H1 (cell line): ENCODE measurements around the gene PDZRN3. TPM values are rescaled to one million over a fixed set of nuclear protein-coding genes. Genes with fewer than 3 reads are reported as not detected.

Experiments
- CTCF ChIA-PET: fragments of 300-600 bp; sonication (Branson Sonifier 250); formaldehyde crosslinking; loops from one replicate; lab custom pipeline; 2021; ENCODE audit not compliant: partially characterized antibody; lab: Charles Lee
- POLR2A ChIA-PET: fragments of 300-600 bp; sonication (Branson Sonifier 250); formaldehyde crosslinking; loops from one replicate; lab custom pipeline; 2021; ENCODE audit warnings: inconsistent platforms; ENCODE audit not compliant: partially characterized antibody; lab: Charles Lee
- DNase-seq, 2 experiments: peaks; one replicate each; pipeline versions ENCODE4 v3.0.0 to v3.0.0-alpha.2; 2010 to 2022; ENCODE audit warnings: low spot score in 2 of 2, low read depth in 1 of 2, mixed read lengths in 1 of 2
- FAIRE-seq: peaks from 2 replicates; lab custom pipeline; 2011; peaks lifted over from hg19 to GRCh38; lab: Jason Lieb, UNC
- H2AFZ ChIP-seq: 2 replicates; pipeline ENCODE4 v1.8.1; 2012; ENCODE audit warnings: low read length, inconsistent platforms
- H2AK5ac ChIP-seq: 2 replicates; pipeline ENCODE4 v1.6.1; 2013; ENCODE audit warnings: low read depth, low read length
- H2BK120ac ChIP-seq: replicated peaks from 2 replicates; pipeline ENCODE3; 2013; ENCODE audit warnings: low read depth, low read length, inconsistent platforms
- H2BK12ac ChIP-seq: 2 replicates; pipeline ENCODE4 v1.6.1; 2013; ENCODE audit warnings: low read depth, low read length
- H2BK15ac ChIP-seq: 2 replicates; pipeline ENCODE4 v1.6.1; 2013; ENCODE audit warnings: low read length
- H2BK20ac ChIP-seq: 2 replicates; pipeline ENCODE4 v1.6.1; 2013; ENCODE audit warnings: low read length
- H2BK5ac ChIP-seq: 2 replicates; pipeline ENCODE4 v1.6.1; 2013; ENCODE audit warnings: low read depth, low read length
- H3K14ac ChIP-seq: 2 replicates; pipeline ENCODE4 v1.6.1; 2013; ENCODE audit warnings: inconsistent platforms; ENCODE audit not compliant: insufficient read length
- H3K18ac ChIP-seq: 2 replicates; pipeline ENCODE4 v1.6.1; 2013; ENCODE audit warnings: low read length; ENCODE audit errors: extremely low read depth
- H3K23ac ChIP-seq: 2 replicates; pipeline ENCODE4 v1.6.1; 2013; ENCODE audit warnings: inconsistent platforms; ENCODE audit not compliant: insufficient read length
- H3K23me2 ChIP-seq: 2 replicates; pipeline ENCODE4 v1.6.1; 2013; ENCODE audit warnings: low read depth, low read length
- H3K27ac ChIP-seq: 2 replicates; pipeline ENCODE4 v1.6.1; 2011; ENCODE audit warnings: low read depth, low read length, inconsistent platforms
- H3K27me3 ChIP-seq, 4 experiments: replicated peaks in 1 of 4; 1 replicate in 1 of 4; 2 replicates in 3 of 4; pipeline versions ENCODE4 v1.6.1 to v1.8.1; 2011 to 2013; ENCODE audit warnings: low read length in 3 of 4, mild to moderate bottlenecking in 3 of 4, inconsistent platforms in 2 of 4, mixed read lengths in 2 of 4, moderate library complexity in 1 of 4; ENCODE audit not compliant: control insufficient read depth in 3 of 4, insufficient read depth in 3 of 4; ENCODE audit errors: extremely low read depth in 1 of 4
- H3K36me3 ChIP-seq, 4 experiments: 2 replicates each; pipeline versions ENCODE4 v1.6.1 to v1.8.1; 2011 to 2013; ENCODE audit warnings: mild to moderate bottlenecking in 4 of 4, low read length in 3 of 4, moderate library complexity in 2 of 4, control low read depth in 1 of 4, inconsistent platforms in 1 of 4; ENCODE audit not compliant: insufficient read depth in 4 of 4, control insufficient read depth in 2 of 4
- H3K4ac ChIP-seq: replicated peaks from 2 replicates; pipeline ENCODE3; 2013; ENCODE audit warnings: low read length, low read depth, mixed read lengths, inconsistent platforms; ENCODE audit not compliant: insufficient read length
- H3K4me1 ChIP-seq, 4 experiments: replicated peaks in 1 of 4; 1 replicate in 1 of 4; 2 replicates in 3 of 4; pipeline versions ENCODE4 v1.6.1 to v1.8.1; 2011 to 2013; ENCODE audit warnings: low read length in 3 of 4, inconsistent platforms in 2 of 4, mixed read lengths in 1 of 4; ENCODE audit not compliant: insufficient read depth in 4 of 4, control insufficient read depth in 3 of 4
- H3K4me2 ChIP-seq, 2 experiments: 2 replicates each; pipeline versions ENCODE4 v1.6.1 to v1.8.1; 2011 to 2013; ENCODE audit warnings: low read depth in 2 of 2, low read length in 2 of 2, control low read depth in 1 of 2, inconsistent platforms in 1 of 2, mild to moderate bottlenecking in 1 of 2; ENCODE audit not compliant: insufficient read depth in 1 of 2
- H3K4me3 ChIP-seq, 4 experiments: fragments of 200-600, 300-600 bp in 1 of 4; sonication (generic), shearing (Covaris generic), sonication (Bioruptor Twin) in 1 of 4; 2 replicates each; pipeline versions ENCODE4 v1.5.1 to v1.8.1; 2011 to 2016; ENCODE audit warnings: low read length in 4 of 4, low read depth in 3 of 4, control low read depth in 2 of 4, inconsistent platforms in 2 of 4, mild to moderate bottlenecking in 2 of 4, mixed read lengths in 1 of 4, moderate library complexity in 1 of 4; ENCODE audit not compliant: insufficient read depth in 2 of 4; ENCODE audit errors: extremely low read depth in 1 of 4
- H3K56ac ChIP-seq: replicated peaks from 2 replicates; pipeline ENCODE3; 2013; ENCODE audit warnings: low read depth, mild to moderate bottlenecking, mixed read lengths, low read length, inconsistent platforms; ENCODE audit not compliant: insufficient read length
- H3K79me1 ChIP-seq: 2 replicates; pipeline ENCODE4 v1.6.1; 2013; ENCODE audit warnings: low read depth, low read length, control low read depth
- H3K79me2 ChIP-seq, 2 experiments: 2 replicates each; pipeline versions ENCODE4 v1.6.1 to v1.8.1; 2012 to 2013; ENCODE audit warnings: low read length in 2 of 2, mild to moderate bottlenecking in 2 of 2, inconsistent platforms in 1 of 2; ENCODE audit not compliant: insufficient read depth in 2 of 2, control insufficient read depth in 1 of 2
- H3K9ac ChIP-seq, 4 experiments: replicated peaks in 1 of 4; 1 replicate in 1 of 4; 2 replicates in 3 of 4; pipeline versions ENCODE4 v1.6.1 to v1.8.1; 2011 to 2013; ENCODE audit warnings: low read depth in 3 of 4, low read length in 3 of 4, control low read depth in 2 of 4, mild to moderate bottlenecking in 2 of 4, moderate library complexity in 2 of 4, inconsistent platforms in 1 of 4; ENCODE audit errors: extremely low read depth in 1 of 4
- H3K9me3 ChIP-seq, 2 experiments: 2 replicates each; pipeline versions ENCODE4 v1.6.1 to v1.8.1; 2012 to 2013; ENCODE audit warnings: mild to moderate bottlenecking in 2 of 2, moderate library complexity in 2 of 2, control low read depth in 1 of 2, inconsistent platforms in 1 of 2, low read depth in 1 of 2, low read length in 1 of 2, mixed read lengths in 1 of 2; ENCODE audit not compliant: insufficient read depth in 2 of 2
- H4K20me1 ChIP-seq, 2 experiments: replicated peaks in 1 of 2; 2 replicates each; pipeline versions ENCODE3 to v1.8.1; 2011 to 2013; ENCODE audit warnings: inconsistent platforms in 2 of 2, low read length in 2 of 2, mild to moderate bottlenecking in 1 of 2; ENCODE audit not compliant: insufficient read depth in 2 of 2, control insufficient read depth in 1 of 2
- H4K5ac ChIP-seq: 2 replicates; pipeline ENCODE4 v1.6.1; 2013; ENCODE audit warnings: low read length, low read depth, mixed read lengths, inconsistent platforms; ENCODE audit not compliant: insufficient read length
- H4K8ac ChIP-seq: 2 replicates; pipeline ENCODE4 v1.8.0; 2013; ENCODE audit warnings: mild to moderate bottlenecking, moderate library complexity, low read length, inconsistent platforms; ENCODE audit not compliant: insufficient read depth; ENCODE audit errors: extremely low read depth
- H4K91ac ChIP-seq: replicated peaks from 2 replicates; pipeline ENCODE3; 2013; ENCODE audit warnings: low read length, mixed read lengths, inconsistent platforms; ENCODE audit not compliant: insufficient read length
- POLR2A ChIP-seq, 2 experiments: IDR thresholded peaks; 1 replicate in 1 of 2; 2 replicates in 1 of 2; pipeline ENCODE4 v1.6.1; 2011; ENCODE audit warnings: low read depth in 2 of 2, low read length in 2 of 2, mild to moderate bottlenecking in 2 of 2; ENCODE audit errors: control extremely low read depth in 1 of 2
- WGBS, 2 experiments: shearing (Covaris generic) in 1 of 2; methylation state at CpG; one replicate each; pipeline versions ENCODE4 v1.1.6 to v1.1.7; 2013 to 2015; ENCODE audit warnings: low lambda C conversion rate in 2 of 2, mixed read lengths in 2 of 2, inconsistent platforms in 1 of 2, low coverage in 1 of 2, missing lambda C conversion rate in 1 of 2; ENCODE audit not compliant: insufficient replicate concordance in 2 of 2, insufficient coverage in 1 of 2, insufficient read length in 1 of 2; ENCODE audit errors: extremely low coverage in 1 of 2, missing lambda C conversion rate in 1 of 2; 5-methylcytosine and 5-hydroxymethylcytosine counted together
- polyA plus RNA-seq, 7 experiments: library from polyadenylated mRNA; depleted of rRNA in 3 of 7; stranded (reverse) in 5 of 7; unstranded in 2 of 7; fragments of >200 nt in 5 of 7; fragments of 200-250 nt in 2 of 7; gene quantifications; 1 replicate in 5 of 7; 2 replicates in 1 of 7; 4 replicates in 1 of 7; pipeline versions ENCODE4 v1.2.1 to v1.2.3, GENCODE V29; 2011 to 2013; ENCODE audit warnings: missing spikeins in 2 of 7, mixed read lengths in 2 of 7
- total RNA-seq: library from RNA; stranded (reverse); fragmentation: NEBNext Ultra II Directional; extraction: Animal tissue kit (Norgen Biotek cat#: 25700); gene quantifications from 2 replicates; pipeline ENCODE4 v1.2.1, GENCODE V29; 2021

Gene PDZRN3
- total and polyA plus RNA-seq, 2 of the 8 experiments (the other 6 are each of a cell fraction or from before 2014, with no cell fraction given) = 4.2 to 20.5 TPM

GRCh38 chr3:73563896-73564582 lies 60.7 kb downstream of the PDZRN3 start:
- Histone ChIP-seq H2BK20ac (no peak overlapping the region), H3K56ac (no peak overlapping the region), H3K9ac (no peak overlapping the region), H2AFZ (no peak overlapping the region), H3K27ac (no peak overlapping the region), H4K5ac (no peak overlapping the region), H3K36me3 (no peaks in the 10 kb centered on the region), H3K9me3 (no peaks in the 10 kb centered on the region), H3K4me1 (peaks cover 0 to 5% (median 0%) of the 10 kb centered on the region in 4 experiments; a peak in 3 of 7 replicates), H2BK120ac (no peak overlapping the region), H4K91ac (no peak overlapping the region), H3K4me2 (no peak overlapping the region; a peak in 1 of 4 replicates), H3K14ac (no peak overlapping the region), H3K4ac (no peak overlapping the region), H2BK12ac (no peak overlapping the region), H3K4me3 (no peak overlapping the region), H2BK15ac (no peak overlapping the region), H2BK5ac (no peak overlapping the region), H3K23ac (no peak overlapping the region), H4K8ac (no peak overlapping the region), H3K18ac (no peak overlapping the region), H4K20me1 (peaks cover 4 to 11% of the 10 kb centered on the region in 2 experiments), H3K79me2 (no peaks in the 10 kb centered on the region), H3K27me3 (peaks cover 0 to 17% (median 12%) of the 10 kb centered on the region in 4 experiments; a peak in 4 of 7 replicates), H3K79me1 (no peaks in the 10 kb centered on the region; the same call in 1 of the 2 replicates), H3K23me2 (no peaks in the 10 kb centered on the region), H2AK5ac (no peak overlapping the region)
- DNase-seq (no peak), FAIRE-seq (no peak)
- CTCF ChIA-PET = interaction anchor here (0.7 to 0.9 kb wide), 2 partner anchors 9 to 10 kb away, joined by 3 read pairs; no protein-coding TSS in a partner anchor
- POLR2A ChIA-PET = interaction anchor here (0.7 to 1.0 kb wide), 2 partner anchors 27 to 139 kb away, joined by 3 read pairs; no protein-coding TSS in a partner anchor
- 90% methylated on average over 3 of the region's 3 CpGs; no CpG with 5 or more reads in 1 of the 2 experiments for WGBS, 2 experiments
- no peak for TF ChIP-seq POLR2A (IDR thresholded peaks at IDR 0.05; ENCODE audit: control extremely low read depth in 1 of 2, low read depth in 2 of 2, low read length in 2 of 2)
